Stomach (tissue), 9 donors: Measurements from ENCODE around the gene ACOXL. TPM values are rescaled to one million over a fixed set of nuclear protein-coding genes. Genes with fewer than 3 reads are reported as not detected.

ENCODE experiments used
- DNase-seq, 2 donors: peaks; one replicate each; pipeline versions ENCODE4 v3.0.0 to v3.0.0-alpha.2; 2013 to 2019
- H3K27ac ChIP-seq, 5 donors: fragments of 200-600 bp in 4 of 5; sonication (generic) in 4 of 5; one replicate each; pipeline ENCODE4 v1.5.1; 2013 to 2019; ENCODE audit warnings: mild to moderate bottlenecking in 1 of 5, moderate library complexity in 1 of 5
- H3K27me3 ChIP-seq, 3 donors: fragments of 200-600 bp; sonication (generic); one replicate each; pipeline ENCODE4 v1.5.1; 2017 to 2019; ENCODE audit warnings: mixed run types in 1 of 3
- H3K36me3 ChIP-seq, 4 donors: fragments of 200-600 bp; sonication (generic); 1 replicate in 3 of 4; 2 replicates in 1 of 4; pipeline ENCODE4 v1.5.1; 2016 to 2019
- H3K4me1 ChIP-seq, 4 donors: fragments of 200-600 bp; sonication (generic); one replicate each; pipeline ENCODE4 v1.5.1; 2016 to 2019
- H3K4me3 ChIP-seq, 4 donors: fragments of 200-600 bp; sonication (generic) in 3 of 4; one replicate each; pipeline ENCODE4 v1.5.1; 2016 to 2019; ENCODE audit warnings: mild to moderate bottlenecking in 1 of 4
- H3K9me3 ChIP-seq, 4 donors: fragments of 200-600 bp; sonication (generic); one replicate each; pipeline ENCODE4 v1.5.1; 2016 to 2019
- CTCF ChIP-seq, 7 experiments: fragments of 450-650 bp in 4 of 7; fragments of 200-600 bp in 3 of 7; sonication (generic) in 3 of 7; IDR thresholded peaks; one replicate each; pipeline ENCODE4 v1.5.1; 2016 to 2019; ENCODE audit warnings: antibody characterized with exemption in 7 of 7, control low read depth in 2 of 7, mild to moderate bottlenecking in 1 of 7
- EP300 ChIP-seq: sonication (generic); formaldehyde crosslinking; IDR thresholded peaks from one replicate; pipeline ENCODE4 v1.6.1; 2017; ENCODE audit warnings: antibody characterized with exemption
- POLR2A ChIP-seq, 4 donors: fragments of 450-650 bp; IDR thresholded peaks; one replicate each; pipeline ENCODE4 v1.6.1; 2016; ENCODE audit warnings: antibody characterized with exemption in 4 of 4, control low read depth in 2 of 4, mild to moderate bottlenecking in 1 of 4, moderate library complexity in 1 of 4
- POLR2AphosphoS5 ChIP-seq, 3 donors: sonication (generic); formaldehyde crosslinking; IDR thresholded peaks; one replicate each; pipeline ENCODE4 v1.6.1; 2016; ENCODE audit warnings: antibody characterized with exemption in 3 of 3
- WGBS, 5 donors: extraction: QIAGEN DNeasy Blood & Tissue Kit in 3 of 5; methylation state at CpG; one replicate each; pipeline versions ENCODE4 v1.1.5 to v1.1.7; 2013 to 2018; 5-methylcytosine and 5-hydroxymethylcytosine counted together
- intact Hi-C: fragments of 100-400 bp; cut with DNase I; formaldehyde crosslinking; loops from one replicate; pipeline ENCODE4 v1.15.1; 2023; ENCODE audit warnings: low total_unique reads
- polyA plus RNA-seq, 3 donors: library from polyadenylated mRNA; stranded (reverse); fragments of 200-250 nt; gene quantifications; one replicate each; pipeline ENCODE4 v1.2.3, GENCODE V29; 2013
- total RNA-seq, 5 donors: library from RNA; depleted of rRNA; stranded (reverse); fragments of >200 nt; gene quantifications; one replicate each; pipeline versions ENCODE4 v1.1.0 to v1.2.3, GENCODE V29; 2014 to 2016
- donor health status: healthy with polysubstance abuse.
- donor health status: Bipolar disorder and iron deficiency.
- donor health status: healthy.

ACOXL gene
- total and polyA plus RNA-seq, 8 donors = 0.10 to 1.3 (median 0.45) TPM; not detected in 3

- TF ChIP-seq POLR2AphosphoS5 (IDR thresholded peaks at IDR 0.05) (no peak), EP300 (no peak), CTCF (IDR thresholded peaks at IDR 0.05) (no peak), POLR2A (IDR thresholded peaks at IDR 0.05) (no peak)
- Histone ChIP-seq H3K27ac (no peak overlapping the region), H3K9me3 (no peaks in the 10 kb centered on the region), H3K4me1 (no peaks in the 10 kb centered on the region), H3K36me3 (no peaks in the 10 kb centered on the region), H3K27me3 (no peaks in the 10 kb centered on the region), H3K4me3 (no peak overlapping the region)
- WGBS, 5 donors = 80 to 94% (median 89%) methylated on average over 3 of the region's 3 CpGs
- no peak for DNase-seq
- intact Hi-C loops = no loop called here
Observed at GRCh38 chr2:110905217-110905616, 172.8 kb downstream of the ACOXL start.

- no peak overlapping the region for H3K27ac ChIP-seq
- H3K9me3 ChIP-seq = peaks cover 0 to 10% (median 7%) of the 10 kb centered on the region in 4 donors
- no peak for DNase-seq
- intact Hi-C loops = no loop called here
- 87 to 97% (median 95%) methylated on average over 6 of the region's 6 CpGs for WGBS, 5 donors
- no peaks in the 10 kb centered on the region for H3K4me1 ChIP-seq
- no peaks in the 10 kb centered on the region for H3K36me3 ChIP-seq
- no peaks in the 10 kb centered on the region for H3K27me3 ChIP-seq
- TF ChIP-seq POLR2AphosphoS5 (IDR thresholded peaks at IDR 0.05) (no peak), CTCF (IDR thresholded peaks at IDR 0.05) (no peak), EP300 (no peak), POLR2A (IDR thresholded peaks at IDR 0.05) (no peak)
- no peak overlapping the region for H3K4me3 ChIP-seq
Observed at GRCh38 chr2:110906613-110907298, 174.4 kb downstream of the ACOXL start.

DNA sequence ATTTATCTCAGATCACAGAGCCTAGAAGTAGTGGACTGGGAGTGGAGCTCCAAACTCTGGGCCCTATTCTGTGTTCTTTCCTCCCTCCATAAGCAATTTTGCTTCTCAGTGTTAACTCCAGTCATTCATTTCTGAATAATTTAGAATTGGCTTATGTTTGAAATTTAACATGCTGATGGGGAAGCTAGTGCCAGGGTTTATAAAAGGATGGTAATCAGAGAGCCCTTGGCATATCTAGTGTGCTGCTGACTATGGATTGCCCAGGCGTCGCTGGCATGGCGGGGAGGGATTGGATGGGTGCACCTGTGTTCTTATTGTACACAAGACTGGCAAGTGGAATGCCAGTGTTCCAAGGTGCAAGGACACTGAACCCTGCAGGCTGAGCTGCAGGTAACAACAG lies 177.1 kb downstream of the ACOXL start:
- 86 to 97% (median 91%) methylated on average over 3 of the region's 3 CpGs for WGBS, 5 donors
- H3K4me1 ChIP-seq = no peaks in the 10 kb centered on the region
- intact Hi-C loops = no loop called here
- no peak for DNase-seq
- H3K9me3 ChIP-seq = peaks cover 0 to 19% (median 7%) of the 10 kb centered on the region in 4 donors
- H3K4me3 ChIP-seq = no peak overlapping the region
- no peaks in the 10 kb centered on the region for H3K27me3 ChIP-seq
- H3K27ac ChIP-seq = no peak overlapping the region
- H3K36me3 ChIP-seq = no peaks in the 10 kb centered on the region
- TF ChIP-seq CTCF (IDR thresholded peaks at IDR 0.05) (no peak), POLR2A (IDR thresholded peaks at IDR 0.05) (no peak), EP300 (no peak), POLR2AphosphoS5 (IDR thresholded peaks at IDR 0.05) (no peak)

- no peak overlapping the region for H3K4me3 ChIP-seq
Observed at GRCh38 chr2:110910423-110910822, 178.1 kb downstream of the ACOXL start.

GRCh38 chr2:110919738-110920137 lies 187.4 kb downstream of the ACOXL start:
- H3K4me3 ChIP-seq = no peak overlapping the region
- H3K4me1 ChIP-seq = no peaks in the 10 kb centered on the region
- H3K27ac ChIP-seq = no peak overlapping the region
- no peaks in the 10 kb centered on the region for H3K27me3 ChIP-seq
- peaks cover 0 to 6% (median 0%) of the 10 kb centered on the region in 4 donors for H3K9me3 ChIP-seq
- 91 to 100% (median 100%) methylated on average over 1 of the region's 1 CpG for WGBS, 5 donors
- intact Hi-C loops = no loop called here
- DNase-seq = no peak
- no peaks in the 10 kb centered on the region for H3K36me3 ChIP-seq
- TF ChIP-seq EP300 (no peak), POLR2A (IDR thresholded peaks at IDR 0.05) (no peak), CTCF (IDR thresholded peaks at IDR 0.05) (no peak), POLR2AphosphoS5 (IDR thresholded peaks at IDR 0.05) (no peak)

More at GRCh38 chr2:110910423-110910822, 178.1 kb downstream of the ACOXL start:
- Histone ChIP-seq H3K36me3 (no peaks in the 10 kb centered on the region), H3K27ac (no peak overlapping the region), H3K27me3 (no peaks in the 10 kb centered on the region), H3K4me1 (no peaks in the 10 kb centered on the region), H3K9me3 (peaks cover 0 to 19% (median 7%) of the 10 kb centered on the region in 4 donors)
- no peak for DNase-seq
- intact Hi-C loops = no loop called here
- TF ChIP-seq EP300 = no peak
- no peak for TF ChIP-seq POLR2A (IDR thresholded peaks at IDR 0.05)
- WGBS, 5 donors = 49 to 60% (median 58%) methylated on average over 1 of the region's 1 CpG
